ENCODE measurements around the gene TDRD3.

DNA sequence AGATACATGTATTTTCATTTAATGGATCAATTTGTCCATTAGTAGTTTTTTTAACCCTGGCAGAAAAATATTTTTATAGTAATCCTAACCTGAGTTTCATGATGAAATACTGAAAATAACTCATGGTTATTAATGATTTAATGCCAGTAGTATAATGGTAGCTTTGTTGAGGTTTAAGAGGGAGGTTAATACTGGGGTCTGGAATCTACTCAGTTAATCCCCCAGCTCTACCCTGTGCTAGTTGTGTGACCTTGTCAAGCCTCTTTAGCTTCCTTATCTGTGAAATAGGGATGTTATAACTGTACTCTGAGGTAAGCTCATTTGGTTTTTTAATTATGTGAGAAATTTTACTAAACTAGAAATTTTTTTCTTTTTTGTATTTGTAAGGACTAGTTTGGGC is 122.5 kb downstream of the TDRD3 start:
- TF ChIP-seq, protein P1, sequence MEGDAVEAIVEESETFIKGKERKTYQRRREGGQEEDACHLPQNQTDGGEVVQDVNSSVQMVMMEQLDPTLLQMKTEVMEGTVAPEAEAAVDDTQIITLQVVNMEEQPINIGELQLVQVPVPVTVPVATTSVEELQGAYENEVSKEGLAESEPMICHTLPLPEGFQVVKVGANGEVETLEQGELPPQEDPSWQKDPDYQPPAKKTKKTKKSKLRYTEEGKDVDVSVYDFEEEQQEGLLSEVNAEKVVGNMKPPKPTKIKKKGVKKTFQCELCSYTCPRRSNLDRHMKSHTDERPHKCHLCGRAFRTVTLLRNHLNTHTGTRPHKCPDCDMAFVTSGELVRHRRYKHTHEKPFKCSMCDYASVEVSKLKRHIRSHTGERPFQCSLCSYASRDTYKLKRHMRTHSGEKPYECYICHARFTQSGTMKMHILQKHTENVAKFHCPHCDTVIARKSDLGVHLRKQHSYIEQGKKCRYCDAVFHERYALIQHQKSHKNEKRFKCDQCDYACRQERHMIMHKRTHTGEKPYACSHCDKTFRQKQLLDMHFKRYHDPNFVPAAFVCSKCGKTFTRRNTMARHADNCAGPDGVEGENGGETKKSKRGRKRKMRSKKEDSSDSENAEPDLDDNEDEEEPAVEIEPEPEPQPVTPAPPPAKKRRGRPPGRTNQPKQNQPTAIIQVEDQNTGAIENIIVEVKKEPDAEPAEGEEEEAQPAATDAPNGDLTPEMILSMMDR (IDR thresholded peaks at IDR 0.05), result no peak
- TF ChIP-seq EZH2 (IDR thresholded peaks at IDR 0.05; ENCODE audit: borderline replicate concordance, insufficient read depth, low read depth, low read length, poor library complexity, severe bottlenecking), result no peak

All from B cell (primary cell).